ENCODE data around the gene HSPA1L. TPM values are rescaled to one million over a fixed set of nuclear protein-coding genes. Genes with fewer than 3 reads are reported as not detected.

Gene HSPA1L
- total RNA-seq, 1 donor from 2014 or later = not detected

DNA sequence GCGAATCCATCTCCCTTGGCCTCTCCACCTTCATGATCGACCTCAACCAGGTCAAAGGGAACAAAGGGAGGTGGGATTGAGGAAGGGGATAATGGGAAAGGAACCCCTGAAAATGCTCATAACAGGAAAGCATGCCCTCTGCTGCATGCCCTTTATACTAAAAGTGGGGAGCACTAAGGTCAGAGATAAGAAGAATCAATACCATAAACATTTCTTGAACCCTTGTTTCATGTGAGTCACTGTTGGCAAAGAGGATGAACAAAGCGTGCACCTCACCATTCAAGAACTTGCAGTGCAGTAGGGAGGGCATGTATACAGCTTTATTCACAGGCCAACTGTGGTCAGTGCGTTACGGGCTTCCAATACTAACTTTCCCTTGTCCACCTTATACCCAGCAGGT is 54.3 kb downstream of the HSPA1L start:
- no peak overlapping the region for H3K4me3 ChIP-seq
- intact Hi-C loops (cut with DNase I) = no loop called here

More for the DNA sequence above, 54.3 kb downstream of the HSPA1L start:
- no peaks in the 10 kb centered on the region for H3K9me3 ChIP-seq
- TF ChIP-seq, protein P1, sequence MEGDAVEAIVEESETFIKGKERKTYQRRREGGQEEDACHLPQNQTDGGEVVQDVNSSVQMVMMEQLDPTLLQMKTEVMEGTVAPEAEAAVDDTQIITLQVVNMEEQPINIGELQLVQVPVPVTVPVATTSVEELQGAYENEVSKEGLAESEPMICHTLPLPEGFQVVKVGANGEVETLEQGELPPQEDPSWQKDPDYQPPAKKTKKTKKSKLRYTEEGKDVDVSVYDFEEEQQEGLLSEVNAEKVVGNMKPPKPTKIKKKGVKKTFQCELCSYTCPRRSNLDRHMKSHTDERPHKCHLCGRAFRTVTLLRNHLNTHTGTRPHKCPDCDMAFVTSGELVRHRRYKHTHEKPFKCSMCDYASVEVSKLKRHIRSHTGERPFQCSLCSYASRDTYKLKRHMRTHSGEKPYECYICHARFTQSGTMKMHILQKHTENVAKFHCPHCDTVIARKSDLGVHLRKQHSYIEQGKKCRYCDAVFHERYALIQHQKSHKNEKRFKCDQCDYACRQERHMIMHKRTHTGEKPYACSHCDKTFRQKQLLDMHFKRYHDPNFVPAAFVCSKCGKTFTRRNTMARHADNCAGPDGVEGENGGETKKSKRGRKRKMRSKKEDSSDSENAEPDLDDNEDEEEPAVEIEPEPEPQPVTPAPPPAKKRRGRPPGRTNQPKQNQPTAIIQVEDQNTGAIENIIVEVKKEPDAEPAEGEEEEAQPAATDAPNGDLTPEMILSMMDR (IDR thresholded peaks at IDR 0.05) = no peak
- H3K36me3 ChIP-seq = no peaks in the 10 kb centered on the region
- no peaks in the 10 kb centered on the region for H3K27me3 ChIP-seq
- DNase-seq (ENCODE audit: low spot score in 2 of 2) = no peak
- no peak overlapping the region for H3K27ac ChIP-seq
- H3K4me1 ChIP-seq = no peaks in the 10 kb centered on the region

Other genes starting within 250 kb of the HSPA1L start
- gene LTA, start 243.0 kb downstream of the HSPA1L start, total RNA-seq = not detected
- 11.5 TPM for gene TNF, start 239.7 kb downstream of the HSPA1L start, total RNA-seq
- gene LTB, start 232.9 kb downstream of the HSPA1L start, total RNA-seq = not detected
- 21.4 TPM for gene LST1, start 229.0 kb downstream of the HSPA1L start, total RNA-seq
- gene NCR3, start 222.3 kb downstream of the HSPA1L start, total RNA-seq = not detected
- 1.7 TPM for gene AIF1, start 200.0 kb downstream of the HSPA1L start, total RNA-seq
- gene PRRC2A, start 194.6 kb downstream of the HSPA1L start, total RNA-seq = 171 TPM
- gene BAG6, start 162.6 kb downstream of the HSPA1L start, total RNA-seq = 255 TPM
- not detected for gene APOM, start 159.4 kb downstream of the HSPA1L start, total RNA-seq
- gene C6orf47, start 154.5 kb downstream of the HSPA1L start, total RNA-seq = 20.9 TPM
- 9.8 TPM for gene GPANK1, start 150.3 kb downstream of the HSPA1L start, total RNA-seq
- 148 TPM for gene CSNK2B, start 149.2 kb downstream of the HSPA1L start, total RNA-seq
- gene LY6G5B, start 145.3 kb downstream of the HSPA1L start, total RNA-seq = 24.1 TPM
- 0.96 TPM for gene LY6G5C, start 134.2 kb downstream of the HSPA1L start, total RNA-seq
- 28.0 TPM for gene ABHD16A, start 112.0 kb downstream of the HSPA1L start, total RNA-seq
- gene LY6G6F, start 108.4 kb downstream of the HSPA1L start, total RNA-seq = not detected
- gene LY6G6D, start 99.9 kb downstream of the HSPA1L start, total RNA-seq = not detected
- not detected for gene LY6G6C, start 93.5 kb downstream of the HSPA1L start, total RNA-seq
- not detected for gene MPIG6B, start 91.9 kb downstream of the HSPA1L start, total RNA-seq
- 150 TPM for gene DDAH2, start 86.0 kb downstream of the HSPA1L start, total RNA-seq
- 281 TPM for gene CLIC1, start 78.8 kb downstream of the HSPA1L start, total RNA-seq
- 17.7 TPM for gene MSH5, start 75.3 kb downstream of the HSPA1L start, total RNA-seq
- gene SAPCD1, start 52.6 kb downstream of the HSPA1L start, total RNA-seq = not detected
- gene VWA7, start 38.0 kb downstream of the HSPA1L start, total RNA-seq = not detected
- 48.3 TPM for gene VARS1, start 19.5 kb downstream of the HSPA1L start, total RNA-seq
- 61.3 TPM for gene LSM2, start 8.3 kb downstream of the HSPA1L start, total RNA-seq
- 288 TPM for gene HSPA1A, start 260 bp upstream of the HSPA1L start, total RNA-seq
- 613 TPM for gene HSPA1B, start 12.5 kb upstream of the HSPA1L start, total RNA-seq
- gene NEU1, start 47.5 kb upstream of the HSPA1L start, total RNA-seq = 21.6 TPM
- not detected for gene SLC44A4, start 63.7 kb upstream of the HSPA1L start, total RNA-seq
- 39.5 TPM for gene EHMT2, start 82.4 kb upstream of the HSPA1L start, total RNA-seq
- gene ZBTB12, start 86.8 kb upstream of the HSPA1L start, total RNA-seq = 7.3 TPM
- gene C2, start 112.4 kb upstream of the HSPA1L start, total RNA-seq = 18.6 TPM
- gene CFB, start 130.8 kb upstream of the HSPA1L start, total RNA-seq = 132 TPM
- gene NELFE, start 143.7 kb upstream of the HSPA1L start, total RNA-seq = 208 TPM
- gene SKIC2, start 143.9 kb upstream of the HSPA1L start, total RNA-seq = 77.4 TPM
- 18.0 TPM for gene DXO, start 156.9 kb upstream of the HSPA1L start, total RNA-seq
- 147 TPM for gene C4A, start 166.8 kb upstream of the HSPA1L start, total RNA-seq
- 133 TPM for gene C4B, start 199.5 kb upstream of the HSPA1L start, total RNA-seq
- gene CYP21A2, start 223.1 kb upstream of the HSPA1L start, total RNA-seq = 14.0 TPM